PFSK-1 (cell line): Measurements from ENCODE around the gene FAM111B.

Experiments
- FOXP2 ChIP-seq: optimal IDR thresholded peaks from 2 replicates; pipeline ENCODE3; 2011; ENCODE audit warnings: borderline replicate concordance, control low read depth, inconsistent platforms; ENCODE audit not compliant: insufficient read depth; ENCODE audit errors: extremely low read length, extremely low read depth
- POLR2AphosphoS5 ChIP-seq: IDR thresholded peaks from 2 replicates; pipeline ENCODE4 v1.6.1; 2012; ENCODE audit warnings: low read depth, mild to moderate bottlenecking, control low read depth, low read length, moderate library complexity
- SIN3A ChIP-seq: IDR thresholded peaks from 2 replicates; pipeline ENCODE4 v1.6.1; 2012; ENCODE audit warnings: mild to moderate bottlenecking, low read length, moderate library complexity, borderline replicate concordance; ENCODE audit not compliant: insufficient read depth
- TAF1 ChIP-seq: IDR thresholded peaks from 2 replicates; pipeline ENCODE4 v1.6.1; 2012; ENCODE audit warnings: low read length, control low read depth, borderline replicate concordance; ENCODE audit not compliant: insufficient read depth
- TF ChIP-seq, protein P1 (sequence below), 2 experiments: IDR thresholded peaks; 2 replicates each; pipeline versions ENCODE4 v1.6.1 to v1.8.0; 2011 to 2012; ENCODE audit warnings: low read depth in 2 of 2, low read length in 2 of 2, control low read depth in 1 of 2, inconsistent platforms in 1 of 2, mild to moderate bottlenecking in 1 of 2, moderate library complexity in 1 of 2; ENCODE audit not compliant: insufficient read depth in 1 of 2

Gene FAM111B

DNA sequence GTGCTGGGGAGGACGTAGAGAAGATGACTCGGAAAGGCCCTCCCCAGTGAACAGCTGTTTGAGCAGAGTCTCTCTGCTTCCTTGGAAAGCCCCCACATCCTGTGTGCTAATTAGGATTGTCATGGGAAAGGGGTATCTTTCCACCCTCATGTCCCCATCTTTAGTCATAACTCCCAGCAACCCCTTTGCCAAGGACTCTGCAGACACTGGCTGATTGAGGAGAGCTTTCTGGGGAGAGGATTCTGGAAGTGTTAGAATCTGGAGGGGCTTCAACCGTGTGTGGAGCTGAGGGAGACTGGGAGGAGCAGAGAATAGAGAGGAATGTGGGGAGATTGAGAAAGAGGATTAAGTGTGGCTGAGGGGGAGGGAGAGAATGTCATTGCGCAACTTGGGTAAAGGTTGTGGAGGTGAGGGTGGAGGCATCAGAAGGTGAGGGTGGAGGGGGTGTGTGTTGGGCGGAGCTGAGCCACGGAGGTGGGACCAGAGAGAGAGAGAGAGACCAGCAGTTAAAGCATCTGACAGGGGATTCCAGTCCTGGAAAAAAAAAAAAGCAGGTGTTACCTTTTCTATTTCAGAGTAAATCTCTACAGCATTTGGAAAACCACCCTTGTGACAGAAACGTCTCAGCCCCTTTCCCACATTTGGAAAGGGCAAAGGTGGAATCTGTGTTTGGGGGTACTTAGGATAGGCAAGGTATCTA lies 67.1 kb downstream of the FAM111B start:
- no peak for TF ChIP-seq SIN3A
- TF ChIP-seq FOXP2, result no peak

DNA sequence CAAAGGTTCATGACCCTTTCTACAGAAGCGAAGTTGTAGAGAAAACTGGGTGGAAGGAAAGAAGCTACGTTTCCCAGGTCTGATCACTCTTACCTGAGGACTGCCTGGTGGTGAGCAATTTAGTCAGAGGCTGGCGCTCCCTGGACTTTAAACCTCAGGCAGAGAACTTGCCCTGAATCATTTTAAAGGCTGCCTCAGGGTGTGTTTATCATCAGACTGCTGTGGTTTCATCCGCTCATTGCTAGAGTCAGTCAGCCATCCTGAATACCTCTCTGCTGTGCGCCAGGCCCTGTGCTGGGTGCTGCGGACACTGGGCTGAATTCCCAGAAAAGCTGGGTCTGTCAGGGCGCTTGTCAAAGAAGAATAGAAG lies 67.6 kb downstream of the FAM111B start:
- TF ChIP-seq FOXP2 (no peak), SIN3A (no peak), POLR2AphosphoS5 (no peak), TAF1 (no peak)
- TF ChIP-seq, protein P1, sequence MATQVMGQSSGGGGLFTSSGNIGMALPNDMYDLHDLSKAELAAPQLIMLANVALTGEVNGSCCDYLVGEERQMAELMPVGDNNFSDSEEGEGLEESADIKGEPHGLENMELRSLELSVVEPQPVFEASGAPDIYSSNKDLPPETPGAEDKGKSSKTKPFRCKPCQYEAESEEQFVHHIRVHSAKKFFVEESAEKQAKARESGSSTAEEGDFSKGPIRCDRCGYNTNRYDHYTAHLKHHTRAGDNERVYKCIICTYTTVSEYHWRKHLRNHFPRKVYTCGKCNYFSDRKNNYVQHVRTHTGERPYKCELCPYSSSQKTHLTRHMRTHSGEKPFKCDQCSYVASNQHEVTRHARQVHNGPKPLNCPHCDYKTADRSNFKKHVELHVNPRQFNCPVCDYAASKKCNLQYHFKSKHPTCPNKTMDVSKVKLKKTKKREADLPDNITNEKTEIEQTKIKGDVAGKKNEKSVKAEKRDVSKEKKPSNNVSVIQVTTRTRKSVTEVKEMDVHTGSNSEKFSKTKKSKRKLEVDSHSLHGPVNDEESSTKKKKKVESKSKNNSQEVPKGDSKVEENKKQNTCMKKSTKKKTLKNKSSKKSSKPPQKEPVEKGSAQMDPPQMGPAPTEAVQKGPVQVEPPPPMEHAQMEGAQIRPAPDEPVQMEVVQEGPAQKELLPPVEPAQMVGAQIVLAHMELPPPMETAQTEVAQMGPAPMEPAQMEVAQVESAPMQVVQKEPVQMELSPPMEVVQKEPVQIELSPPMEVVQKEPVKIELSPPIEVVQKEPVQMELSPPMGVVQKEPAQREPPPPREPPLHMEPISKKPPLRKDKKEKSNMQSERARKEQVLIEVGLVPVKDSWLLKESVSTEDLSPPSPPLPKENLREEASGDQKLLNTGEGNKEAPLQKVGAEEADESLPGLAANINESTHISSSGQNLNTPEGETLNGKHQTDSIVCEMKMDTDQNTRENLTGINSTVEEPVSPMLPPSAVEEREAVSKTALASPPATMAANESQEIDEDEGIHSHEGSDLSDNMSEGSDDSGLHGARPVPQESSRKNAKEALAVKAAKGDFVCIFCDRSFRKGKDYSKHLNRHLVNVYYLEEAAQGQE (IDR thresholded peaks at IDR 0.05; ENCODE audit: insufficient read depth in 1 of 2, low read depth in 2 of 2, low read length in 2 of 2), result no peak

DNA sequence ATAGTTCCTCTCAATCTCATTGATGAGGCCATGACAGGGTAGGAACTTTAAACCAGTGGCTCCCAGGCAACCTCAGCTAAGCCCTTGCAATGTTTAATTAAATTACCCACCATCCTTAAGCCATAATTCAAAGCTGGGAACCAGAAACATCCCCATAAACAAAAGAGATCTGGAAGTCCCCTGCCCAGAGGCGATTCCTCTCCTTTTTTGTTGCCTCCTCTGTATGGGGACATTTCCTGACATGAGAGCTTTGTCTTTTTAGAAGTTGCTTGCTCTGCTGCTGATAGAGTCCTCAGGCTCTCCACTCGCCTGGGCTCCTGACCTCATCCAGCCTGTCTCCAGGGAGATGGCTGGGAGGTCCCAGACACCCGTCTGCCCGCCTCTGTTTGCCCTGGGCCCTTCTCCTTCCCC lies 68.1 kb downstream of the FAM111B start:
- TF ChIP-seq, protein P1 (IDR thresholded peaks at IDR 0.05; ENCODE audit: insufficient read depth in 1 of 2, low read depth in 2 of 2, low read length in 2 of 2), result no peak
- TF ChIP-seq SIN3A (no peak), TAF1 (no peak), POLR2AphosphoS5 (no peak), FOXP2 (no peak)

DNA sequence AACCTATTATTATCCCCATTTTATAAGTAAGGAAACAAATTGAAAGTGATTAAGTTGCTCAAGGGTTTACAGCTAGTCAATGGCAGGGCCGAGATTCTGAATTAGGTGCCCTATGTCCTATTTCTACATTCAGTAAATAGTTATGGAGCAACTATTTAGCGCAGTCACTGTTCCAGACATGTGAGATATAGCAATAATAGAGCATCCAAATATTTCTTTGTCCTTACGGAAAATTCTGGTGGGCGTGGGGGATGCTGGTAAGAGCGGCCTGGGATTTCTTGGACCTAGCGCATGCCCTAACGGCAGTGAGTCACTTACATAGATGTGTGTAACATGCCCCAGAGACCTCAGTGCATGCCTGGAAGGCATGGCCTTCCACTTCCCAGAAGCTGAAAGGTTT lies 69.3 kb downstream of the FAM111B start:
- TF ChIP-seq SIN3A (no peak), FOXP2 (no peak), POLR2AphosphoS5 (no peak)
- TF ChIP-seq, protein P1 (IDR thresholded peaks at IDR 0.05; ENCODE audit: insufficient read depth in 1 of 2, low read depth in 2 of 2, low read length in 2 of 2), result no peak
